Measurements from ENCODE around the gene IGFBP5.

Gene IGFBP5

DNA sequence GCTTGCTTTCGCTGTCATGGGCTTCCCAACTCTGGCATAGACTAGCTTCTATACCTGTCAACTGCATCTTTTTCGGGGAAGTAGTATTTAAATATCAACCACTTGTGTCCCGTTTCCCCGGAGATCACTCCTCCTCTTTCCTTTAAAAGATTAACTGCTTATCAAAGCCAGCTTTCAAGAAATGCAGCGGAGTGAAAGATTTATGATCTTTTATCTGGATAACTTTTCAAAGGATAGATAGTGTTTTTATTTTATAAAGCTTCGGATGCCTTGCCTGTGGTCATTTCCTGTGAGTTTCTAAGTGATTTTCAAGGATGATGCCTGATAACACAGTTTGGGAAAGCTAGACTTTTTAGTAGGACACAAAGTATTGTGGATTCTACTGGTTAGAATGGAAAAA is 2.9 kb upstream of the IGFBP5 start:
- H3K4me3 ChIP-seq (replicated peaks in 1 of 2; ENCODE audit: low read depth in 2 of 2, low read length in 2 of 2): no peak overlapping the region
- TF ChIP-seq, protein P1, sequence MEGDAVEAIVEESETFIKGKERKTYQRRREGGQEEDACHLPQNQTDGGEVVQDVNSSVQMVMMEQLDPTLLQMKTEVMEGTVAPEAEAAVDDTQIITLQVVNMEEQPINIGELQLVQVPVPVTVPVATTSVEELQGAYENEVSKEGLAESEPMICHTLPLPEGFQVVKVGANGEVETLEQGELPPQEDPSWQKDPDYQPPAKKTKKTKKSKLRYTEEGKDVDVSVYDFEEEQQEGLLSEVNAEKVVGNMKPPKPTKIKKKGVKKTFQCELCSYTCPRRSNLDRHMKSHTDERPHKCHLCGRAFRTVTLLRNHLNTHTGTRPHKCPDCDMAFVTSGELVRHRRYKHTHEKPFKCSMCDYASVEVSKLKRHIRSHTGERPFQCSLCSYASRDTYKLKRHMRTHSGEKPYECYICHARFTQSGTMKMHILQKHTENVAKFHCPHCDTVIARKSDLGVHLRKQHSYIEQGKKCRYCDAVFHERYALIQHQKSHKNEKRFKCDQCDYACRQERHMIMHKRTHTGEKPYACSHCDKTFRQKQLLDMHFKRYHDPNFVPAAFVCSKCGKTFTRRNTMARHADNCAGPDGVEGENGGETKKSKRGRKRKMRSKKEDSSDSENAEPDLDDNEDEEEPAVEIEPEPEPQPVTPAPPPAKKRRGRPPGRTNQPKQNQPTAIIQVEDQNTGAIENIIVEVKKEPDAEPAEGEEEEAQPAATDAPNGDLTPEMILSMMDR (IDR thresholded peaks at IDR 0.05; ENCODE audit: low read depth, low read length): no peak
- no peak for DNase-seq (ENCODE audit: low read depth in 2 of 2)

DNA sequence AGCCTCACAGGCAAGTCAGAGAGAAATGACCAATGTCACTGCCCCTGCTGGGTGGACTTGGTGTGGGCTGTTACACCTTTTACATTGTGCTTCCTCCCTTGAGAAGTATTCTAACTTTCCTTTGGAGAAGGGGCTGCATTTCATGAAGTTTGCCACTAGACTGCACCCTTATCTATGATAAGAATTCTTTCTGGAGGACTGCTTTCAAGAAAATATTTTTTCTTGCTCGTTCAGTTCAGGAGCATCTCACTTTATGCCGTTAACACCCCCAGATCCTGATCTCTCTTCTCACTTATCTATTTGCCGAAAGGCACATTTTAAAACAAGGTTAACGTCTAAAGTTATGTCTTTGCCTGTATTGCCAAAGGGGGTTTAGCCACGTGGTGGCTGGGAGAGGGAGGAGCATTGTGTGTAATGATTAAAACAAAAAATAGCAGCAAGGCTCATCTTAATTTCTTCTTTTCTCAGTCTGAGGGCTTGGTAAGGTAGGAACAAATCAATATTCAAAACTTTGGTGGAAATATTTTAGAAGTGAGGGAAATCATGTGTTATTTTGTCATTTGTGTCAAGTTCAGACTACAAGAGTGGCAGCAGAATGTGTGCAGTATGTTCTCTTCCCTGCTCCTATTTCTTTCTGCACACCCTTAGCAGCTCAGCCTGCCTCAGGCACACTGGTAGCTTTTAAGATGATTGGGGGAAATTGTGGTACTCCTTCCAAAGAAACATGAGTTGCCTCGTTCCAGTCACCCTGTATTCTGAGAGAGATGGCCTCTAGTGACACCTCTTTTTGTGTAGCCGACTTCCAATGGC is 1.6 kb upstream of the IGFBP5 start:
- peak; percentile 51 for DNase-seq (ENCODE audit: low read depth in 2 of 2)
- no peak overlapping the region for H3K4me3 ChIP-seq (replicated peaks in 1 of 2; ENCODE audit: low read depth in 2 of 2, low read length in 2 of 2)
- TF ChIP-seq, protein P1 (IDR thresholded peaks at IDR 0.05; ENCODE audit: low read depth, low read length): peak; percentile 67

DNA sequence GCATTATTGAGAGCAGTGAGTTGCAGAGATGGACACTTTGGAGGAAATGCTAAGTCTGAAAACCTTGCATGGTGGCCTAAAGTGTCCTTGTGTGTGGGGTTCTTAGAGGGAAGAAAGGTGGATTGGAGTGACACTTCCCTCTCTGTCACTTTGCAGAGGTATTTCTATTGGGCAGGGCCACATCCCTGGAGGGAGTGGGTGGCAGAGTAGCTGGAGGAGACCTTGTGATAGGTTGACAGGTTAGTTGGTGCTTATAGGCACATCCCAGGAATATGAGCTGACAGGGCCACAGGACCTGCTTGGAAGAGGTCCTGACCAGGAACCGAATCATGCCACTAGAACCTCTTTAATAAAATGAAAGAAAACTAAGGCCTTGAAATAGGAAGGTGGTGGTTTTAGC is 972 bp upstream of the IGFBP5 start:
- DNase-seq (ENCODE audit: low read depth in 2 of 2): no peak
- no peak overlapping the region for H3K4me3 ChIP-seq (replicated peaks in 1 of 2; ENCODE audit: low read depth in 2 of 2, low read length in 2 of 2)
- TF ChIP-seq, protein P1 (IDR thresholded peaks at IDR 0.05; ENCODE audit: low read depth, low read length): no peak

DNA sequence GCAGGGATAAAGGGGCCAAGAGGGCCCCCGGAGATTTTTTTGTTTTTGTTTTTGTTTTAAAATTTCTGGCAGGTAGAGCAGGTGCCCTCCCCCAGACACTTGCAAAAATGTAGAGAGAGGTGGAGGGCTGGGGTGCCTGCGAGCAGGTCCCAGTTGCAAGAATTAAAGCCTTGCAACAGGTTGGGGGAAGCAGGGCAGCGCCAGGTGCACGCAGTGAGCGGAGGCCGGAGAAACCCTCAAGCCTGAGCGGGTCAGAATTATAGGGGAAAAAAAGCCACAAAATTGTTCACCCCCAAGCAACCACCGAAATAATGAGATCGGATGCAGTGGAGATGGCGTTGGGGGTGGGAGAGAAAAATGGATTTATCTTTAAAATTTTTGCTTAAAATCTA is 527 bp downstream of the IGFBP5 start:
- H3K4me3 ChIP-seq (replicated peaks in 1 of 2; ENCODE audit: low read depth in 2 of 2, low read length in 2 of 2): peak overlapping the region; percentile 44 to 46
- no peak for DNase-seq (ENCODE audit: low read depth in 2 of 2)
- TF ChIP-seq, protein P1 (IDR thresholded peaks at IDR 0.05; ENCODE audit: low read depth, low read length): no peak

DNA sequence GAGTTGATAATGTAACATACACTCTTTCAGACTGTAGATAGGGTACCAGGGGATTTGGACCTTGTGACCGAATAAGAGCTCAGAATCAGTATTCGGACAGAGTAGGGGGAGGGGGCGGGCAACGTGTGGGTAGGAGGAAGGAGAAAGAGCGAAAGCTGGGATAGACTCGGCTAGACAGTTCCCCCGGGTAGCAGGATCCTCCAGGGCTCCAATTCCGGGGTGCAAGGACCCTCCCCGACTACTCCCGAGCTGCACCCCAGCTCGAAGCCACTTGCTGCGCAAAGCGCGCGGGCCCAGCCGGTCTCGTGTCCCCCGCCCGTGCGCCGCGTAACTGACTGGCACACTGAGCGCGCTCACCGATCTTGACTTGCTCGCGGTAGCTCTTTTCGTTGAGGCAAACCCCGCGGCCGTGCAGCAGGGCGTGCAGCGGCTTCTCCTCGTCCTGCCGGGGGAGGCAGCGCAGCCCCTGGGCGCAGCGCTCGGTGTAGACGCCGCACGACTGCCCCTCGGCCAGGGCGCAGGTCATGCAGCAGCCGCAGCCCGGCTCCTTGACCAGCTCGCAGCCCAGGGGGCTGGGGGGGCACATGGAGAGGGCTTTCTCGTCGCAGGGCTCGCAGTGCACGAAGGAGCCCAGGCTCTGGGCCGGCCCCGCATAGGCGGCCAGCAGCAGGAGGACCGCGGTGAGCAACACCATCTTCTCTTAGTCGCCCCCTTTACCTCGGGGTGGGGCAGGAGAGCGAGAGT is 1.1 kb downstream of the IGFBP5 start:
- peak overlapping the region; percentile 44 to 46 for H3K4me3 ChIP-seq (replicated peaks in 1 of 2; ENCODE audit: low read depth in 2 of 2, low read length in 2 of 2)
- DNase-seq (ENCODE audit: low read depth in 2 of 2): peak; percentile 20 to 35
- TF ChIP-seq, protein P1 (IDR thresholded peaks at IDR 0.05; ENCODE audit: low read depth, low read length): no peak

DNA sequence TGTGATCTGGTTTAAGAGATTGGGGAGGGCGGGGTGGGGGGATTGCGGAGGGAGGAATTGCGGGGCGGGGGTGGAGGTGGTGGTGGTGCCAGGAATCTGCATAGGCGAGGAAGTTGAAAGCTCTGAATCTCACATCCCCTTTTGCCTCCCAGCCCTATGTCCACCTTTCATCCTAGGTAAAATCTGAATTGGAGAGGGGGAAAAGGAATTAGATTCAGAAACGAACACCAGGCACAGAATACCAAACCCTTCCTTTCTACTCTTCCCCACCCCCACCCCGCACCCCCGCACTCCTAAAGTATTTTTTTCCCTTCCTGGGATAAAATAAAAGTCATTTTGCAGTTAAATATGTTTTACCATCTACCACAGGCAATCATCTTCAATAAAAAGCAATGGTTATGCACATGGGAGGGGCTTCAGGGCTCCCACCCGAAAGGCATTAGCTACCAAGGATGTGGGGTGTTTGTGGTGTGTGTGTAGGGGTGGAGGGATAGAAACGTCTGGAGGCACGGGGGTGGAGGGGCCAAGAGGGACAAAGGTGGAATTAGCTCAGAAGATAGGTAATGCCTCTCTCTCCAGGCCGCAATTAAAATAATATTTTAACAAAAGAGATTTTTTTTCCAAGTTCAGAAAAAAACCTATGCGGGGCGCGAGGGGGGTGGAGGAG is 1.8 kb downstream of the IGFBP5 start:
- no peak for DNase-seq (ENCODE audit: low read depth in 2 of 2)
- peak overlapping the region; percentile 44 to 46 for H3K4me3 ChIP-seq (replicated peaks in 1 of 2; ENCODE audit: low read depth in 2 of 2, low read length in 2 of 2)
- TF ChIP-seq, protein P1 (IDR thresholded peaks at IDR 0.05; ENCODE audit: low read depth, low read length): no peak

Measured in cardiac fibroblast (primary cell).